CD4-positive, alpha-beta T cell (primary cell): Measurements from ENCODE around the gene RAPGEF2. TPM values are rescaled to one million over a fixed set of nuclear protein-coding genes. Genes with fewer than 3 reads are reported as not detected.

Source experiments
- ATAC-seq: fragments of 200-7000 bp; cut with Tn5 transposase; one replicate; pipeline ENCODE4 v1.10.0; 2022; ENCODE audit warnings: mild to moderate bottlenecking; ENCODE audit not compliant: poor library complexity
- CTCF ChIA-PET: fragments of 350-600 bp; sonication (Branson Sonifier 250); formaldehyde crosslinking; loops from one replicate; lab custom pipeline; 2021; ENCODE audit warnings: antibody characterized with exemption, inconsistent platforms; lab: Charles Lee
- POLR2A ChIA-PET: fragments of 350-600 bp; sonication (Branson Sonifier 250); formaldehyde crosslinking; loops from one replicate; lab custom pipeline; 2021; ENCODE audit warnings: antibody characterized with exemption, inconsistent platforms; lab: Charles Lee
- DNase-seq, 14 experiments: peaks; one replicate each; pipeline ENCODE4 v3.0.0-alpha.2; 2013 to 2020; ENCODE audit warnings: mixed read lengths in 2 of 14
- H3K27ac ChIP-seq, 2 donors: one replicate each; pipeline versions ENCODE4 v1.5.1 to v1.7.0; 2013; ENCODE audit warnings: low read length in 2 of 2, low read depth in 1 of 2, mild to moderate bottlenecking in 1 of 2
- H3K27me3 ChIP-seq, 2 experiments: 1 replicate in 1 of 2; 2 replicates in 1 of 2; pipeline versions ENCODE4 v1.6.1 to v1.7.0; 2013; ENCODE audit warnings: low read length in 2 of 2, control low read depth in 1 of 2, mild to moderate bottlenecking in 1 of 2, moderate library complexity in 1 of 2; ENCODE audit not compliant: insufficient read depth in 2 of 2, control insufficient read depth in 1 of 2
- H3K36me3 ChIP-seq: one replicate; pipeline ENCODE4 v1.6.1; 2013; ENCODE audit warnings: low read length, control low read depth; ENCODE audit not compliant: insufficient read depth
- H3K4me1 ChIP-seq: one replicate; pipeline ENCODE4 v1.6.1; 2013; ENCODE audit warnings: low read length, control low read depth; ENCODE audit not compliant: insufficient read depth
- H3K4me3 ChIP-seq: one replicate; pipeline ENCODE4 v1.5.1; 2013; ENCODE audit warnings: mild to moderate bottlenecking, low read length, moderate library complexity
- H3K9me3 ChIP-seq, 2 experiments: 1 replicate in 1 of 2; 2 replicates in 1 of 2; pipeline versions ENCODE4 v1.6.1 to v1.7.0; 2013; ENCODE audit warnings: low read length in 2 of 2, mild to moderate bottlenecking in 2 of 2, control low read depth in 1 of 2, moderate library complexity in 1 of 2; ENCODE audit not compliant: control insufficient read depth in 1 of 2, insufficient read depth in 1 of 2
- H3K27ac Mint-ChIP-seq: one replicate; pipeline ENCODE4 v1.8.0; 2020; ENCODE audit warnings: mixed read lengths
- H3K27me3 Mint-ChIP-seq: one replicate; pipeline ENCODE4 v1.8.0; 2021; ENCODE audit warnings: mixed read lengths
- H3K36me3 Mint-ChIP-seq: one replicate; pipeline ENCODE4 v1.8.0; 2021; ENCODE audit warnings: low read depth, mixed read lengths
- H3K4me1 Mint-ChIP-seq: one replicate; pipeline ENCODE4 v1.8.0; 2021; ENCODE audit warnings: low read depth, mixed read lengths
- H3K4me3 Mint-ChIP-seq: one replicate; pipeline ENCODE4 v1.8.0; 2020; ENCODE audit warnings: mild to moderate bottlenecking, mixed read lengths
- H3K9me3 Mint-ChIP-seq: one replicate; pipeline ENCODE4 v1.8.0; 2020; ENCODE audit warnings: mixed read lengths
- intact Hi-C, 2 experiments: fragments of 100-400 bp; cut with DNase I in 1 of 2; cut with micrococcal nuclease in 1 of 2; formaldehyde crosslinking; loops; one replicate each; pipeline versions ENCODE4 v1.15.1 to v1.9.0; 2023 to 2025; cut with DNase I, micrococcal nuclease
- total RNA-seq, 174 experiments: library from RNA in 2 of 174; stranded (reverse) in 2 of 174; gene quantifications; one replicate each; pipeline ENCODE4 v1.2.3 and lab custom pipeline; 2021 to 2026
- TF ChIP-seq, protein P1 (sequence below): fragments of 200-600 bp; IDR thresholded peaks from one replicate; pipeline ENCODE4 v1.8.0; 2022; ENCODE audit warnings: antibody characterized with exemption, mild to moderate bottlenecking

The RAPGEF2 gene
- total RNA-seq, 2 experiments from 2014 or later, result 25.6 to 26.4 TPM

DNA sequence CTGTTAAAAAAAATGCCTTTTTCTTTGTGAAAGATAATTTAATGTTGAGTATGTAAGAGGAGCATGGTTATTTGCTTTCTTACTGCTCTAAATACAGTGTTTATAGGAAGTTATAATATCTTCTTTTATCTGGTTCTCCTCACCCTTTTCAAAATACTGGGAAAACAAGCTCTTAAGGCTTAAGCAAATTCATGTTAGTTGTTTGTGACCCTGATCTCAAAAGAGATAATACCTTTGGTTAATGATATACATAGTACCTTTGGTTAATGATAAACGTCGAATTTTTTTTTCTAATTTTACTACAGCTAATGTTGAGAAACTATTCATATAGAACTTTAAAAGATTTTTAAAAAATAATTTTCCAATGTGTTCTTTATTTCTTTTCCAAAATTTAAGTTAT, 180.1 kb downstream of the RAPGEF2 start:
- H3K27ac Mint-ChIP-seq, result no peak overlapping the region
- ATAC-seq (no peak), DNase-seq (no peak)
- intact Hi-C loops, result no loop called here
- no peaks in the 10 kb centered on the region for H3K9me3 Mint-ChIP-seq
- TF ChIP-seq, protein P1, sequence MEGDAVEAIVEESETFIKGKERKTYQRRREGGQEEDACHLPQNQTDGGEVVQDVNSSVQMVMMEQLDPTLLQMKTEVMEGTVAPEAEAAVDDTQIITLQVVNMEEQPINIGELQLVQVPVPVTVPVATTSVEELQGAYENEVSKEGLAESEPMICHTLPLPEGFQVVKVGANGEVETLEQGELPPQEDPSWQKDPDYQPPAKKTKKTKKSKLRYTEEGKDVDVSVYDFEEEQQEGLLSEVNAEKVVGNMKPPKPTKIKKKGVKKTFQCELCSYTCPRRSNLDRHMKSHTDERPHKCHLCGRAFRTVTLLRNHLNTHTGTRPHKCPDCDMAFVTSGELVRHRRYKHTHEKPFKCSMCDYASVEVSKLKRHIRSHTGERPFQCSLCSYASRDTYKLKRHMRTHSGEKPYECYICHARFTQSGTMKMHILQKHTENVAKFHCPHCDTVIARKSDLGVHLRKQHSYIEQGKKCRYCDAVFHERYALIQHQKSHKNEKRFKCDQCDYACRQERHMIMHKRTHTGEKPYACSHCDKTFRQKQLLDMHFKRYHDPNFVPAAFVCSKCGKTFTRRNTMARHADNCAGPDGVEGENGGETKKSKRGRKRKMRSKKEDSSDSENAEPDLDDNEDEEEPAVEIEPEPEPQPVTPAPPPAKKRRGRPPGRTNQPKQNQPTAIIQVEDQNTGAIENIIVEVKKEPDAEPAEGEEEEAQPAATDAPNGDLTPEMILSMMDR, result no peak
- H3K9me3 ChIP-seq, result no peaks in the 10 kb centered on the region
- ChIA-PET CTCF (no interaction called here), POLR2A (no interaction called here)
- H3K27ac ChIP-seq, result no peak overlapping the region
- H3K4me1 Mint-ChIP-seq, result peaks cover 5% of the 10 kb centered on the region
- H3K27me3 Mint-ChIP-seq, result no peaks in the 10 kb centered on the region
- H3K4me3 Mint-ChIP-seq, result no peak overlapping the region
- no peaks in the 10 kb centered on the region for H3K36me3 ChIP-seq
- H3K4me3 ChIP-seq, result no peak overlapping the region
- no peaks in the 10 kb centered on the region for H3K27me3 ChIP-seq
- H3K4me1 ChIP-seq, result no peaks in the 10 kb centered on the region
- H3K36me3 Mint-ChIP-seq, result peaks cover 11% of the 10 kb centered on the region

DNA sequence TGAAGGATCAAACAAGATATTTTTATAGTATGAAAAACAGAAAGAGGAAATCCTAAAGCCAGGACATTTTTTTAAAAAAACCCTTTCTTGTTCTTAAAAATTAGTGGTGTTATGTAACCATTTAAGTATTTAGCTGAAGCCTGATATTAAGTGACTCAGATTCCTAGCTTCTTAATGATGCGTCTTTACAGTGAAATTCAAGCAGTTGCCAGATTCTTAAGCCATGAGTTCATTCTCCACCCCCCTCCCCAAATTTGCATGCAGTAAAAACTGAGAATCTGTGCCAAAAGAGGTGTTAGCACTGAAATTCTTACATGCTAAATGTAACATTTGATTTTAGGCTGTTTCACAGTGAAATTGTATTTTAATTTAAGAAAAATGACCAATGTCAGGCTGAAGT, 180.8 kb downstream of the RAPGEF2 start:
- TF ChIP-seq, protein P1, result no peak

DNA sequence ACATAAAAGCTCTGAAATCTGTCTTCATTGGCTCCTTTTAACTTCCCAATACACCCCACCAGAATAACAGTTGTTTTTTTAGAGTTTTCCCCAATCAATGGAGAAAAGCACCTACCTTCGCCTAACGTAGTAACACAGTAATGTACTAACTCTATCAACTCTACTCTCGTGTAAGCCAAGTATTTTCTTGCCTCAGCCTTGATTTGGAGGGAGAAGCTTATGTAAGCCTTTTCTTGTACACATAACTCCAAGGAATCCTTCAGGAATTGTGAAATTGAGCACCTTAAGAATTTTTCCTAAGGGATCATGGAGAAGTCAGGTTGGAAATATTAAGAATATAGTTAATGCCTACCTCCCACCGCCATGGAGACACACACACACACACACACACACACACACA, 181.2 kb downstream of the RAPGEF2 start:
- Mint-ChIP-seq H3K4me3 (no peak overlapping the region), H3K36me3 (peaks cover 6% of the 10 kb centered on the region), H3K9me3 (no peaks in the 10 kb centered on the region), H3K27ac (no peak overlapping the region), H3K27me3 (no peaks in the 10 kb centered on the region), H3K4me1 (peaks cover 5% of the 10 kb centered on the region)
- intact Hi-C loops, result no loop called here
- no peaks in the 10 kb centered on the region for H3K9me3 ChIP-seq
- ChIA-PET CTCF (no interaction called here), POLR2A (no interaction called here)
- no peaks in the 10 kb centered on the region for H3K36me3 ChIP-seq
- H3K27me3 ChIP-seq, result no peaks in the 10 kb centered on the region
- DNase-seq, result no peak
- no peak overlapping the region for H3K27ac ChIP-seq
- no peak for ATAC-seq
- TF ChIP-seq, protein P1, result no peak
- H3K4me3 ChIP-seq, result no peak overlapping the region
- no peaks in the 10 kb centered on the region for H3K4me1 ChIP-seq

More for the DNA sequence above, 180.8 kb downstream of the RAPGEF2 start:
- H3K4me3 ChIP-seq, result no peak overlapping the region
- Mint-ChIP-seq H3K27me3 (no peaks in the 10 kb centered on the region), H3K9me3 (no peaks in the 10 kb centered on the region), H3K27ac (no peak overlapping the region), H3K4me3 (no peak overlapping the region), H3K4me1 (peaks cover 5% of the 10 kb centered on the region), H3K36me3 (peaks cover 10% of the 10 kb centered on the region)
- no peak for DNase-seq
- intact Hi-C loops, result no loop called here
- no peaks in the 10 kb centered on the region for H3K4me1 ChIP-seq
- H3K36me3 ChIP-seq, result no peaks in the 10 kb centered on the region
- no peak for ATAC-seq
- no peaks in the 10 kb centered on the region for H3K9me3 ChIP-seq
- ChIA-PET POLR2A (no interaction called here), CTCF (no interaction called here)
- H3K27ac ChIP-seq, result no peak overlapping the region
- no peaks in the 10 kb centered on the region for H3K27me3 ChIP-seq
